Activated CD4-positive, alpha-beta T cell treated with anti-CD3 and anti-CD28 coated beads for 36 hours (primary cell): ENCODE measurements around the gene FLNB. TPM values are rescaled to one million over a fixed set of nuclear protein-coding genes. Genes with fewer than 3 reads are reported as not detected.

ENCODE experiments used
- ATAC-seq: fragments of 200-7000 bp; cut with Tn5 transposase; one replicate; pipeline ENCODE4 v1.10.0; 2021; ENCODE audit warnings: mild to moderate bottlenecking, moderate library complexity
- CTCF ChIA-PET: fragments of 350-600 bp; sonication (Branson Sonifier 250); formaldehyde crosslinking; loops from one replicate; lab custom pipeline; 2021; ENCODE audit warnings: antibody characterized with exemption; lab: Charles Lee
- POLR2A ChIA-PET: fragments of 350-600 bp; sonication (Branson Sonifier 250); formaldehyde crosslinking; loops from one replicate; lab custom pipeline; 2021; ENCODE audit warnings: antibody characterized with exemption, inconsistent platforms; lab: Charles Lee
- DNase-seq: peaks from one replicate; pipeline ENCODE4 v3.0.0-alpha.2; 2020
- H3K27ac Mint-ChIP-seq: one replicate; pipeline ENCODE4 v1.8.0; 2021; ENCODE audit warnings: mixed read lengths
- H3K27me3 Mint-ChIP-seq: one replicate; pipeline ENCODE4 v1.8.0; 2021; ENCODE audit warnings: mixed read lengths
- H3K36me3 Mint-ChIP-seq: one replicate; pipeline ENCODE4 v1.8.0; 2021; ENCODE audit warnings: low read depth, mixed read lengths
- H3K4me1 Mint-ChIP-seq: one replicate; pipeline ENCODE4 v1.8.0; 2021; ENCODE audit warnings: mixed read lengths
- H3K4me3 Mint-ChIP-seq: one replicate; pipeline ENCODE4 v1.8.0; 2021; ENCODE audit warnings: mild to moderate bottlenecking, moderate library complexity, mixed read lengths
- H3K9me3 Mint-ChIP-seq: one replicate; pipeline ENCODE4 v1.8.0; 2021; ENCODE audit warnings: low read depth, mixed read lengths
- intact Hi-C, 2 experiments: fragments of 100-400 bp; cut with DNase I in 1 of 2; cut with micrococcal nuclease in 1 of 2; formaldehyde crosslinking; loops; one replicate each; pipeline versions ENCODE4 v1.14.2 to v1.15.1; 2022 to 2024; cut with DNase I, micrococcal nuclease
- total RNA-seq, 2 experiments: library from RNA; stranded (reverse); gene quantifications; one replicate each; pipeline ENCODE4 v1.2.3, GENCODE V29; 2021

Gene FLNB
- total RNA-seq, 2 experiments from 2014 or later = 25.4 to 29.1 TPM

DNA sequence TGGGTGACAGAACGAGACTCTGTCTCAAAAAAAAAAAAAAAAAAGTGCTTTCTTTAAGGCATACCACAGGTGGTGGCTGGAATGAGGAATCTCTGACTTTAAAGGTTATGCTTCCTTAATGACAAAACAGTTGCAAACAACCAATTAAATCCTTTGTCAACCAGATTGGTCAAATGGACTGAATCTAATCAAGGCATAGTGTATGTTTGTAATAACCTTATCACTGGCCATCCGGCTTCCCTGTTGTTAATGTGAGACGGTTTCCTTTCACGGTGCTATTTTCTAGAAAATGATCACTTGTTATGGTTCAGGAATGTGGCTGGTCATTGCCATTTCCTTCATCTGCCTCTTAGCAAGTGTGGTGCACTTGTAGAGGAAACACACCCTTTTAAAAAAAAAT, 75.9 kb downstream of the FLNB start:
- no peaks in the 10 kb centered on the region for H3K27me3 Mint-ChIP-seq
- peaks cover 51% of the 10 kb centered on the region for H3K4me1 Mint-ChIP-seq
- ATAC-seq = no peak
- no peak for DNase-seq
- no peak overlapping the region for H3K4me3 Mint-ChIP-seq
- no peak overlapping the region for H3K27ac Mint-ChIP-seq
- intact Hi-C loops = no loop called here
- ChIA-PET POLR2A (no interaction called here), CTCF (no interaction called here)
- peaks cover 18% of the 10 kb centered on the region for H3K36me3 Mint-ChIP-seq
- no peaks in the 10 kb centered on the region for H3K9me3 Mint-ChIP-seq

DNA sequence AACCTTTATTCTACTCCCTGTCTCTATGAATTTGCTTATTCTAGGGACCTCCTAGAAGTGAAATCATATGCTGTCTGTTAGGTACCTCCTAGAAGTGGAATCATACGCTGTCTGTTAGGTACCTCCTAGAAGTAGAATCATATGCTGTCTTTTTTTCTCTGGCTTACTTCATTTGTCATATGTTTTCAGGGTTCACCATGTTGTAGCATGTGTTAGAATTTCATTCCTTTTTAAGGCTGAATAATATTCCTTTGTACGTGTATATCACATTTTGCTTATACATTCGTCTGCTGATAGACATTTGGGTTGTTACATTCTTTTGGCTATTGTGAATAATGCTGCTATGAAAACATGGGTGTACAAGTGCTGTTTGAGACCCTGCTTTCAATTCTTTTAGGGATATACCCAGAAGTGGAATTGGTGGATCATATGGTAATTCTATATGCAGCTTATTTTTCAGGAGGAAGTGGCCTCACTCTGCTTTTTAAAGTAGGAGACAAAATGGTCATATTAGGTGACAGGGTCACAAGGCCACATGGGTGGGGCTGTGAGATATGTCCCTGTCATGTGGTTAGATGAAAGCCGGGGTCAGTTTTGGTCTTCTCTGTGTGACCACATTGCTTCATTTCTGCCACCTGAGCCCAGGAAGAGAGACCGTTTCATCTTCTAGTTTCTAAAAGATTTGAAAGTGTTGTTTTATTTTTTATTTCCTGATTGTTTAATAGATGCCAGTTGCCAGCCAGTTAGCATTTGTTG, 76.7 kb downstream of the FLNB start:
- Mint-ChIP-seq H3K4me3 (no peak overlapping the region), H3K4me1 (peaks cover 51% of the 10 kb centered on the region), H3K9me3 (no peaks in the 10 kb centered on the region), H3K27ac (no peak overlapping the region), H3K27me3 (no peaks in the 10 kb centered on the region), H3K36me3 (peaks cover 11% of the 10 kb centered on the region)
- DNase-seq = no peak
- CTCF ChIA-PET = interaction anchor here (0.6 to 1.6 kb wide), 3 partner anchors 10 to 371 kb away, joined by 3 to 5 read pairs (median 5); no protein-coding TSS in a partner anchor
- ATAC-seq = no peak
- intact Hi-C loops = no loop called here
- POLR2A ChIA-PET = no interaction called here

DNA sequence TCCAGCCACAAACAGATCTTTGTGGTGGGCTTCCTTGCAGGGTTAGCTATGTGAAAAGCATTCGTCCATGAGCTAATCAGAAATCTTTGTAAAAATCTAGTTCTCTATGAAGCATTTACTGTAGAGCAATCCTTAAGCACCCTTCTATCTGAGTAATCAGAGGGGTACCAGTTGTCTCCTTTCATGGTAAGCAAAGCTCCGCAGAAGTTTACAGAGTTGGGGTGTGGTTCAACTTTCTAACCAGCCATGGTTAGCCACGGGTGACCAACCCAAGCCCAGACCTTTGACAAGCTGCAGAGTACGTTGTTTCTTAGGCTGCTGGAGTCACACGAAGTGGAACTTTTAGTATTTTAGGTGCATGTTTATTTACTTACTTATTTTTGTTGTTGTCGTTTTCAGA, 77.4 kb downstream of the FLNB start:
- intact Hi-C loops = no loop called here
- DNase-seq = no peak
- Mint-ChIP-seq H3K27ac (no peak overlapping the region), H3K4me3 (no peak overlapping the region), H3K9me3 (no peaks in the 10 kb centered on the region), H3K4me1 (peaks cover 49% of the 10 kb centered on the region), H3K27me3 (no peaks in the 10 kb centered on the region), H3K36me3 (peaks cover 8% of the 10 kb centered on the region)
- no peak for ATAC-seq
- CTCF ChIA-PET = interaction anchor here (0.6 to 1.6 kb wide), 4 partner anchors 10 to 370 kb away, joined by 3 to 5 read pairs (median 4); no protein-coding TSS in a partner anchor
- POLR2A ChIA-PET = no interaction called here

DNA sequence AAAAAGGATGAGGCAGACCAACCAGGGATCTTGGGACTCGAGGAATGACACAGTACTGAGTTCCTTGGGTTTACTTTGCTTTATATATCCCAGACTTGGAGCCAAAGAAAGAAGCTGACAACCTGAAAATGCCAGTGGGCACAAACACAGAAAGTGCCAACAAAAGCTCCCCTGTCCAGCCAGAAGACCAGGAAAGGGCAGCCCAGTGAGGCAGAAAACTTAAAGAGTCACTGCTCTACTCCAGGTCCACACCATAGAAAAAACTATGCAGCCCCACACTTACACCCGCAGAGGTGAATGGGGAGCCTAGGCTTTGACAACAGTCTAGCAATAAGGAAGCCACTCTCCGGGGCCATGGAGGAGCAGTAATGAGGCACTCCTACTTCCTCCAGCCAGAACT, 80.3 kb downstream of the FLNB start:
- no peak overlapping the region for H3K4me3 Mint-ChIP-seq
- no peaks in the 10 kb centered on the region for H3K27me3 Mint-ChIP-seq
- H3K36me3 Mint-ChIP-seq = peaks cover 5% of the 10 kb centered on the region
- no peaks in the 10 kb centered on the region for H3K9me3 Mint-ChIP-seq
- H3K4me1 Mint-ChIP-seq = peaks cover 28% of the 10 kb centered on the region
- POLR2A ChIA-PET = no interaction called here
- no peak overlapping the region for H3K27ac Mint-ChIP-seq
- DNase-seq (no peak), ATAC-seq (no peak)
- CTCF ChIA-PET = no interaction called here
- intact Hi-C loops = no loop called here

DNA sequence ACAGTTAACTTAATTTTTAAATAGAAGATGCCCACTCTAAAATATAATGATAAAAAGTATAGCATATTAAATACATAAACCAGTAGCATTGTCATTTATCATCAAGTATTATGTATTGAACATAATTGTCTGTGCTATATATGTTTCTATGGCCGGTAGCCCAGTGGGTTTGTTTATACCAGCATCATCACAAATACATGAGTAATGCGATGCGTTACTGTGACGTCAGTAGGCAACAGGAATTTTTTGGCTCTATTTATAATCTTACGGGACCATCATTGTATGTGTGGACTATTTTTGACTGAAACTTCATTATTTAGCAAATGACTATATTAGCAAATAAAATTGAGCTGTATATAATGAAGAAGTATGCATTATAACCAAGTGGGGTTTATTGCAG, 82.1 kb downstream of the FLNB start:
- H3K36me3 Mint-ChIP-seq = peaks cover 2% of the 10 kb centered on the region
- intact Hi-C loops = loop anchor here in 1 of 2 experiments (2.0 kb wide), 1 partner anchor 20 kb away; no protein-coding TSS in a partner anchor
- H3K27ac Mint-ChIP-seq = no peak overlapping the region
- H3K27me3 Mint-ChIP-seq = no peaks in the 10 kb centered on the region
- ChIA-PET CTCF (no interaction called here), POLR2A (no interaction called here)
- H3K4me3 Mint-ChIP-seq = no peak overlapping the region
- peaks cover 12% of the 10 kb centered on the region for H3K4me1 Mint-ChIP-seq
- DNase-seq (no peak), ATAC-seq (no peak)
- H3K9me3 Mint-ChIP-seq = no peaks in the 10 kb centered on the region

DNA sequence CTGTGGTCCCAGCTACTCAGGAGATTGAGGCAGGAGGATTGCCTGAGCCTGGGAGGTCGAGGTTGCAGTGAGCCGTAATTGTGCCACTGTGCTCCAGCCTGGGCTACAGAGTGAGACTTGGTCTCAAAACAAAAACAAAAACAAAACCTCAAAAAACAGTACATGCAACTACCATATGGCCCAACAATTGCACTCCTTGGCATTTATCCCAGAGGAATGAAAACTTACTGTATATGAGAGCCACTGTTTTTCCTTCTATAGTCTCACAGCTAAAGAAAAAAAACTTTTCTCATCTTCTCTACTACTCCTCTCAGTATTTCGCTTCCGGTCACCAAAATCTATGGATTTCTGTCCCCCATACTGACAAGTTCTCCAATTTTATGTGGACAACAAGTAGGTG, 84.3 kb downstream of the FLNB start:
- H3K4me1 Mint-ChIP-seq = no peaks in the 10 kb centered on the region
- ChIA-PET CTCF (no interaction called here), POLR2A (no interaction called here)
- H3K27ac Mint-ChIP-seq = no peak overlapping the region
- no peak for DNase-seq
- peaks cover 7% of the 10 kb centered on the region for H3K36me3 Mint-ChIP-seq
- no peaks in the 10 kb centered on the region for H3K27me3 Mint-ChIP-seq
- intact Hi-C loops = no loop called here
- H3K4me3 Mint-ChIP-seq = no peak overlapping the region
- H3K9me3 Mint-ChIP-seq = no peaks in the 10 kb centered on the region
- no peak for ATAC-seq

DNA sequence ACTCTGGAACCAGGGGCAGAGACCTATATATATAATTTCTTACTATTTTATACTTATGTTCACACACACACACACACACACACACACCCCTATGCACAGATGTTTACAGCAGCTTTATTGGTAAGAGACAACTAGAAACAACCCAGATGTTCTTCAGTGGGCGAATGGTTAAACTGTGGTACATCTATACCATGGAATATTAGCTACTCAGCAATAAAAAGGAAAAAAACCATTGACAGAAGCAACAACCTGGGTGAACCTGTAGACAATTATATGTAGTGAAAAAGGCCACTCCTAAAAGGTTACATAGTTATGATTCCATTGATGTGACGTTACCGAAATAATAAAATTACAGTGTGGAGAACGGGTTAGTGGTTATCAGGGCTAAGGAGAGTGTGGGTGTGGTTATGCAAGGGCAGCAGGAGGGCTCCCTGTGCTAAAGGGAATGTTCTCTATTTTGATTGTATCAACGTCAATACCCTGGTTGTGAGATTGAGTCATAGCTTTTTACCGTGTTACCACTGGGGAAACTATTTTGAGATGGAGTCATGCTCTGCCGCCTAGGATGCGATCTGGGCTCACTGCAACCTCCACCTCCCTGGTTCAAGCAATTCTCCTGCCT, 85.5 kb downstream of the FLNB start:
- no peak overlapping the region for H3K4me3 Mint-ChIP-seq
- intact Hi-C loops = no loop called here
- POLR2A ChIA-PET = no interaction called here
- no peaks in the 10 kb centered on the region for H3K27me3 Mint-ChIP-seq
- H3K9me3 Mint-ChIP-seq = no peaks in the 10 kb centered on the region
- no peak overlapping the region for H3K27ac Mint-ChIP-seq
- H3K36me3 Mint-ChIP-seq = peaks cover 9% of the 10 kb centered on the region
- CTCF ChIA-PET = interaction anchor here (0.7 kb wide), 1 partner anchor 41 kb away, joined by 3 read pairs; no protein-coding TSS in a partner anchor
- no peaks in the 10 kb centered on the region for H3K4me1 Mint-ChIP-seq
- no peak for DNase-seq
- no peak for ATAC-seq

DNA sequence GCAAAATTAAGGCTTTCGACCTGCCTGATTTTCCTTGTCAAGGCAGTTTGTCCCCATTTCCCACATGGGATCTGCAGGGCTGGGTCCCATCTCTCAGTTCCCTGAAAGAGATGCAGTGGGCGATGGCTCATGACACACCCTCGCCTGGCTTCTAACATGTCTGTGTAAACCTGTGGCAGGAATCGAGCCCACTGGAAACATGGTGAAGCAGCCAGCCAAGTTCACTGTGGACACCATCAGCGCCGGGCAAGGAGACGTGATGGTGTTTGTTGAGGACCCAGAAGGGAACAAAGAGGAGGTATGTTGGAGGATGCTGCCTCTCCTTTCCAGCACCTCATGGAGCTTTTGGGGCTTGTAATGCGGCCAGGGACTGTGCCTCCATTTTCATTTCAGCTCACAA, 86.4 kb downstream of the FLNB start:
- DNase-seq (no peak), ATAC-seq (no peak)
- Mint-ChIP-seq H3K9me3 (no peaks in the 10 kb centered on the region), H3K27ac (no peak overlapping the region), H3K4me3 (no peak overlapping the region), H3K36me3 (peaks cover 10% of the 10 kb centered on the region), H3K27me3 (no peaks in the 10 kb centered on the region), H3K4me1 (no peaks in the 10 kb centered on the region)
- POLR2A ChIA-PET = no interaction called here
- intact Hi-C loops = no loop called here
- CTCF ChIA-PET = interaction anchor here (1.0 kb wide), 1 partner anchor 86 kb away, joined by 3 read pairs; no protein-coding TSS in a partner anchor

DNA sequence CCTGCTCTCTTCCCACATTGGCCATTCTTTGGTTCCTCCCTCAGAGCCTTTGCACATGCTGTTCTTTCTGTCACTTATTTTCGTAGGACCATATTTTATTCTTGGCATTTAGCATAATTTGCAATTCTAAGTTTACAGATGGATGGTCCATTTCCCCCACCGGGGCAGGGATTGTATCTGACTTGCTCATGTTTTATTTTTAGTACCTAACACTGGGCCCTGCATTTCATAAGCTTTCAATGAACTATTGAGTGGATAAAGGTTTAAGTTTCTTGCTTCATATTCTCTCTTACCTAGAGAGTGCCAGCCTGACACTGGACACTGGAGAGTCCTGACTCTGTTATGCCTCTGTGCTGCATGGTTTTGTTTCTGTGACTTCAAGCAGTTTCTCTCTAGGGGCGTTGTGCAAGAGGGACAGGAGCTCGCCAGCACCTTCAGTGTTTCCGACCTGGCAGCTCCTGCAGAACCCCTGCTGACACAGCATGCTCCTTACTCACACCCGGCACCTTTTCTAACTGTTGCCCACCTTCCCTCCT, 87.4 kb downstream of the FLNB start:
- Mint-ChIP-seq H3K9me3 (no peaks in the 10 kb centered on the region), H3K27me3 (no peaks in the 10 kb centered on the region), H3K27ac (no peak overlapping the region), H3K36me3 (peaks cover 10% of the 10 kb centered on the region), H3K4me1 (peaks cover 4% of the 10 kb centered on the region), H3K4me3 (no peak overlapping the region)
- DNase-seq = no peak
- ChIA-PET CTCF (no interaction called here), POLR2A (no interaction called here)
- intact Hi-C loops = no loop called here
- no peak for ATAC-seq

DNA sequence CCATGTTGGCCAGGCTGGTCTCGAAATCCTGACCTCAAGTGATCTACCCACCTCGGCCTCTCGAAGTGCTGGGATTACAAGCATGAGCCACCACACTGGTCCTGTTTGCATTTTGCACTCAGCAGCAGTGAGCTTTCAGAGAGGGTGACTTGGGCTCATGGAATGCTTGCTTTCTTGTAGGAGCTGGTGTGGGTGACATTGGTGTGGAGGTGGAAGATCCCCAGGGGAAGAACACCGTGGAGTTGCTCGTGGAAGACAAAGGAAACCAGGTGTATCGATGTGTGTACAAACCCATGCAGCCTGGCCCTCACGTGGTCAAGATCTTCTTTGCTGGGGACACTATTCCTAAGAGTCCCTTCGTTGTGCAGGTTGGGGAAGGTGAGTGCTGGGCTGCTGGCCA, 90.3 kb downstream of the FLNB start:
- Mint-ChIP-seq H3K27ac (no peak overlapping the region), H3K36me3 (peaks cover 18% of the 10 kb centered on the region), H3K4me3 (no peak overlapping the region), H3K9me3 (no peaks in the 10 kb centered on the region), H3K4me1 (peaks cover 4% of the 10 kb centered on the region), H3K27me3 (no peaks in the 10 kb centered on the region)
- ATAC-seq (no peak), DNase-seq (no peak)
- POLR2A ChIA-PET = no interaction called here
- CTCF ChIA-PET = no interaction called here
- intact Hi-C loops = no loop called here

DNA sequence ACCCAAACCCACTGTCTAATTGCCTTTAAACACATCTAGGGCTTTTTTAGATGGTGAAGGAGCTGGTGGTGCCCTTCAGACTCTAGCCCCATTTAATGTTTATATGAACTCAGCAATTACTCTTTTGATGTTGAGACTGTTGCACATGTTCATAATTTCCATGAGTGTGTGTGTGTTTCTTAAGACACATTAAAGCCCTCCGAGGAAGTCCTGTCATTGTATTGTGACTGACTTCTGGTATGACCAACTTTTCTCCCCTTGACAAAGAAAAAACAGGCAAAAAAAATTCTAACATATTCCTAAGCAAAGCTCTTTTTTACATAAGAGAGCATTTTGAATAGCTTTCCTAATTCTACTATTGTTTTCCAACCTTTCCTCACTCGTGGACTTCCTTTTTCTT, 91.6 kb downstream of the FLNB start:
- Mint-ChIP-seq H3K4me1 (peaks cover 4% of the 10 kb centered on the region), H3K9me3 (no peaks in the 10 kb centered on the region), H3K4me3 (no peak overlapping the region), H3K36me3 (peaks cover 18% of the 10 kb centered on the region), H3K27ac (no peak overlapping the region), H3K27me3 (no peaks in the 10 kb centered on the region)
- intact Hi-C loops = no loop called here
- ATAC-seq (peak; percentile 33), DNase-seq (no peak)
- ChIA-PET POLR2A (interaction anchor here (0.6 kb wide), 1 partner anchor 17 kb away, joined by 3 read pairs; no protein-coding TSS in a partner anchor), CTCF (interaction anchor here (1.5 kb wide), 1 partner anchor 25 kb away, joined by 3 read pairs; no protein-coding TSS in a partner anchor)
